HepG2 (cell line): ENCODE data around the gene SLC35F1. TPM values are rescaled to one million over a fixed set of nuclear protein-coding genes. Genes with fewer than 3 reads are reported as not detected.

Source experiments
- ATAC-seq: fragments of 200-7000 bp; cut with Tn5 transposase; 3 replicates; pipeline ENCODE4 v1.9.1; 2020; ENCODE audit warnings: mild to moderate bottlenecking, moderate library complexity
- BruUV-seq: library from RNA; stranded (reverse); fragments of 400-500 nt; replicated peaks from 2 replicates; lab custom pipeline; 2021; lab: Mats Ljungman, UMichigan
- CTCF ChIA-PET: fragments of 300-600 bp; formaldehyde crosslinking; extraction: SDS; loops from one replicate; lab custom pipeline; 2021; ENCODE audit warnings: low total read pairs, inconsistent platforms, low intra/inter-chr PET ratio; lab: Yijun Ruan, JAX
- POLR2A ChIA-PET: fragments of 350-600 bp; sonication (Branson Sonifier 250); formaldehyde crosslinking; loops from one replicate; lab custom pipeline; 2020; ENCODE audit warnings: antibody characterized with exemption, inconsistent platforms; lab: Yijun Ruan, JAX
- DNase-seq: peaks from one replicate; pipeline ENCODE4 v3.0.0-alpha.2; 2015; ENCODE audit warnings: low spot score
- FAIRE-seq: peaks from 3 replicates; lab custom pipeline; 2011; peaks lifted over from hg19 to GRCh38; lab: Jason Lieb, UNC
- H2AFZ ChIP-seq: one replicate; pipeline ENCODE4 v1.6.1; 2011; ENCODE audit warnings: low read length, inconsistent platforms
- H3K27ac ChIP-seq: fragments of 300-600 bp; 3 replicates; pipeline ENCODE4 v1.8.0; 2011; ENCODE audit warnings: mixed run types, mild to moderate bottlenecking, mixed read lengths, low read length, inconsistent platforms; ENCODE audit not compliant: insufficient read depth; ENCODE audit errors: extremely low read length
- H3K27me3 ChIP-seq, 2 experiments: fragments of 200-600 bp in 1 of 2; 2 replicates in 1 of 2; 3 replicates in 1 of 2; pipeline versions ENCODE4 v1.6.0 to v1.8.0; 2011; ENCODE audit warnings: low read length in 2 of 2, mild to moderate bottlenecking in 2 of 2, moderate library complexity in 2 of 2, inconsistent platforms in 1 of 2; ENCODE audit not compliant: insufficient read depth in 2 of 2, control insufficient read depth in 1 of 2
- H3K36me3 ChIP-seq, 2 experiments: fragments of 200-600 bp in 1 of 2; replicated peaks in 1 of 2; 2 replicates in 1 of 2; 3 replicates in 1 of 2; pipeline versions ENCODE4 v1.5.1 to v1.8.0; 2011; ENCODE audit warnings: low read length in 2 of 2, inconsistent platforms in 1 of 2; ENCODE audit not compliant: insufficient read depth in 2 of 2, control insufficient read depth in 1 of 2
- H3K4me1 ChIP-seq: 2 replicates; pipeline ENCODE4 v1.5.1; 2012; ENCODE audit warnings: low read length, inconsistent platforms; ENCODE audit not compliant: insufficient read depth
- H3K4me2 ChIP-seq: 2 replicates; pipeline ENCODE4 v1.6.0; 2011; ENCODE audit warnings: low read depth, low read length, inconsistent platforms
- H3K4me3 ChIP-seq, 3 experiments: fragments of 200-600 bp in 1 of 3; sonication (generic), shearing (Covaris generic) in 1 of 3; replicated peaks in 1 of 3; 2 replicates each; pipeline ENCODE4 v1.5.1; 2011 to 2016; ENCODE audit warnings: low read length in 3 of 3, inconsistent platforms in 2 of 3, low read depth in 2 of 3, mild to moderate bottlenecking in 2 of 3, control low read depth in 1 of 3, mixed read lengths in 1 of 3; ENCODE audit not compliant: insufficient read depth in 1 of 3
- H3K79me2 ChIP-seq: one replicate; pipeline ENCODE4 v1.6.1; 2011; ENCODE audit warnings: low read length, inconsistent platforms; ENCODE audit not compliant: insufficient read depth
- H3K9ac ChIP-seq: 2 replicates; pipeline ENCODE4 v1.6.0; 2011; ENCODE audit warnings: mild to moderate bottlenecking, low read depth, low read length, inconsistent platforms; ENCODE audit not compliant: insufficient read depth
- H3K9me3 ChIP-seq: 2 replicates; pipeline ENCODE4 v1.5.1; 2012; ENCODE audit warnings: mild to moderate bottlenecking, low read length
- H4K20me1 ChIP-seq: 2 replicates; pipeline ENCODE4 v1.6.0; 2011; ENCODE audit warnings: inconsistent platforms, mild to moderate bottlenecking, low read length, moderate library complexity; ENCODE audit not compliant: insufficient read depth
- KAT7 ChIP-seq: IDR thresholded peaks from 2 replicates; pipeline ENCODE4 v1.6.1; 2018; ENCODE audit warnings: borderline replicate concordance, missing compliant biosample characterization
- NRL ChIP-seq: sonication (generic); formaldehyde crosslinking; IDR thresholded peaks from 2 replicates; pipeline ENCODE4 v1.5.0; 2020; ENCODE audit warnings: missing genetic modification reagents, mild to moderate bottlenecking, moderate library complexity, borderline replicate concordance
- POLR2A ChIP-seq, 2 experiments: IDR thresholded peaks; 2 replicates each; pipeline ENCODE4 v1.6.1; 2011; ENCODE audit warnings: low read depth in 2 of 2, low read length in 2 of 2, mild to moderate bottlenecking in 1 of 2, moderate library complexity in 1 of 2; ENCODE audit not compliant: insufficient read depth in 1 of 2
- WGBS: methylation state at CpG from one replicate; pipeline ENCODE4 v1.1.6; 2017; ENCODE audit warnings: low lambda C conversion rate; 5-methylcytosine and 5-hydroxymethylcytosine counted together
- in situ Hi-C: cut with HindIII; loops from 2 replicates; pipeline ENCODE4 v1.10.0; 2017; ENCODE audit warnings: low pct_unique_long_range_greater_than_20kb; ENCODE audit not compliant: extremely low pct_ligation_motif_present
- intact Hi-C: fragments of 100-400 bp; cut with micrococcal nuclease; formaldehyde crosslinking; loops from one replicate; pipeline ENCODE4 v1.10.0; 2022; ENCODE audit not compliant: unreplicated experiment
- polyA plus RNA-seq, 8 experiments: library from polyadenylated mRNA; depleted of rRNA in 3 of 8; stranded (reverse) in 7 of 8; unstranded in 1 of 8; fragments of >200 nt; fragmentation: Illumina TruSeq in 4 of 8; extraction: Trizol in 4 of 8; gene quantifications; 2 replicates each; pipeline versions ENCODE4 v1.2.1 to v1.2.3, GENCODE V29; 2011 to 2016; ENCODE audit warnings: low read depth in 4 of 8, missing spikeins in 1 of 8, mixed read lengths in 1 of 8; ENCODE audit not compliant: insufficient read depth in 1 of 8
- total RNA-seq, 5 experiments: library from RNA; depleted of rRNA; stranded (reverse); fragments of >200 nt; fragmentation: Illumina TruSeq; extraction: Trizol; gene quantifications; 2 replicates each; pipeline ENCODE4 v1.2.3, GENCODE V29; 2016; ENCODE audit warnings: low read depth in 1 of 5
- TF ChIP-seq, protein P1 (sequence below): sonication (generic); formaldehyde crosslinking; IDR thresholded peaks from 2 replicates; pipeline ENCODE4 v1.4.0; 2020; ENCODE audit warnings: missing genetic modification reagents, borderline replicate concordance

SLC35F1 gene
- total and polyA plus RNA-seq, 2 of the 13 experiments (the other 11 are each of a cell fraction or from before 2014, with no cell fraction given): 0.01 TPM; not detected in 1

DNA sequence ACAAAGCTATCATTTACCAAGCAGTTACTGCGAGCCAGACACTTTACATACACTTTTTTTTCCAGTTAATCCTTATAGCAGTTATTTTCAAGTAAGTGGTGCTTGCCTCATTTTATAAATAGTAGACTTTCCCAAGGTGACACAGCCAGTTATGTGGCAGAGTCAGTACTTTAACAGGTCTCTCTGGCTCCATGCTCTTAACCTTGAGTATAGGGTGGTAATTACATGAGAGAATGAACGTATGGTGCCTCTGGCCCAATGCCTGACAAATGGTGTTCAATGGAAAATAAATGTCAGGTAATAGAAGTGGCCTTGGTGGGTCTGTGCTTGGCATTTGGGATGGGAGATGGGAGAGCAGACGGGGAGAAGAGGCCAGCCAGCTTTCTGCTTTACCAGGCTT, 316.3 kb downstream of the SLC35F1 start (continued):
- TF ChIP-seq, protein P1, sequence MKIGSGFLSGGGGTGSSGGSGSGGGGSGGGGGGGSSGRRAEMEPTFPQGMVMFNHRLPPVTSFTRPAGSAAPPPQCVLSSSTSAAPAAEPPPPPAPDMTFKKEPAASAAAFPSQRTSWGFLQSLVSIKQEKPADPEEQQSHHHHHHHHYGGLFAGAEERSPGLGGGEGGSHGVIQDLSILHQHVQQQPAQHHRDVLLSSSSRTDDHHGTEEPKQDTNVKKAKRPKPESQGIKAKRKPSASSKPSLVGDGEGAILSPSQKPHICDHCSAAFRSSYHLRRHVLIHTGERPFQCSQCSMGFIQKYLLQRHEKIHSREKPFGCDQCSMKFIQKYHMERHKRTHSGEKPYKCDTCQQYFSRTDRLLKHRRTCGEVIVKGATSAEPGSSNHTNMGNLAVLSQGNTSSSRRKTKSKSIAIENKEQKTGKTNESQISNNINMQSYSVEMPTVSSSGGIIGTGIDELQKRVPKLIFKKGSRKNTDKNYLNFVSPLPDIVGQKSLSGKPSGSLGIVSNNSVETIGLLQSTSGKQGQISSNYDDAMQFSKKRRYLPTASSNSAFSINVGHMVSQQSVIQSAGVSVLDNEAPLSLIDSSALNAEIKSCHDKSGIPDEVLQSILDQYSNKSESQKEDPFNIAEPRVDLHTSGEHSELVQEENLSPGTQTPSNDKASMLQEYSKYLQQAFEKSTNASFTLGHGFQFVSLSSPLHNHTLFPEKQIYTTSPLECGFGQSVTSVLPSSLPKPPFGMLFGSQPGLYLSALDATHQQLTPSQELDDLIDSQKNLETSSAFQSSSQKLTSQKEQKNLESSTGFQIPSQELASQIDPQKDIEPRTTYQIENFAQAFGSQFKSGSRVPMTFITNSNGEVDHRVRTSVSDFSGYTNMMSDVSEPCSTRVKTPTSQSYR: no peak

DNA sequence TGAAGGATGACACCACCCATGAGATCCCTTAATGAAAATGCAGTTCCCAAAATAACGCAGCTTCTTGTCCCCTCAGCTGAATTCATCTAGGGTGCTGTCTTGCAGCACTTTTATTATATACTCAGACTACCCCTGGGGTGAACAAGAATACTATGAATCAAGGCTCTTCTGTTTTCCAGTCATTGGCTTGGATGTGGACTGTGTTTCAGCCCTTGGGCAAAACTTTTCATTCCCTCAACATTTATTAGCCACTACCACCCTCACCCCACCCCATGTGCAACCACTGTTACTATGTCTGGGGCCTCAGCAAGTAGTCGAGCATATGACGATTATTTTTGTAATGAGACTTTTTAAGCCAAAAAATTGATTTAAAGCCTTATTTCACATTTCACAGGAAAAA, 321.8 kb downstream of the SLC35F1 start:
- Histone ChIP-seq H3K4me3 (no peak overlapping the region), H3K79me2 (no peaks in the 10 kb centered on the region), H3K9ac (no peak overlapping the region), H3K4me1 (no peaks in the 10 kb centered on the region), H3K27me3 (no peaks in the 10 kb centered on the region), H3K4me2 (no peak overlapping the region), H4K20me1 (no peaks in the 10 kb centered on the region), H3K9me3 (no peaks in the 10 kb centered on the region), H3K36me3 (no peaks in the 10 kb centered on the region; a peak in 1 of 5 replicates), H3K27ac (no peak overlapping the region), H2AFZ (no peak overlapping the region)
- intact Hi-C loops (no loop called here), in situ Hi-C loops (no loop called here)
- no peak for FAIRE-seq
- TF ChIP-seq POLR2A (IDR thresholded peaks at IDR 0.05; ENCODE audit: insufficient read depth in 1 of 2, low read depth in 2 of 2, low read length in 2 of 2): no peak
- no peak for TF ChIP-seq NRL (CRISPR knock-in tag)
- TF ChIP-seq KAT7 (CRISPR knock-in tag): no peak
- no TSS peak for BruUV-seq
- CTCF ChIA-PET: no interaction called here
- DNase-seq: no peak
- 0% methylated on average over 3 of the region's 3 CpGs for WGBS
- POLR2A ChIA-PET: no interaction called here
- ATAC-seq: no peak
